Islet precursor cell (in vitro differentiated cells): ENCODE data around the gene B4GALT2.
A peak's percentile ranks its signal among the peaks of the same experiment; 100 is the strongest.

Experiments
- DNase-seq: peaks from one replicate; pipeline ENCODE4 v3.0.0-alpha.2; 2018

The B4GALT2 gene

DNA sequence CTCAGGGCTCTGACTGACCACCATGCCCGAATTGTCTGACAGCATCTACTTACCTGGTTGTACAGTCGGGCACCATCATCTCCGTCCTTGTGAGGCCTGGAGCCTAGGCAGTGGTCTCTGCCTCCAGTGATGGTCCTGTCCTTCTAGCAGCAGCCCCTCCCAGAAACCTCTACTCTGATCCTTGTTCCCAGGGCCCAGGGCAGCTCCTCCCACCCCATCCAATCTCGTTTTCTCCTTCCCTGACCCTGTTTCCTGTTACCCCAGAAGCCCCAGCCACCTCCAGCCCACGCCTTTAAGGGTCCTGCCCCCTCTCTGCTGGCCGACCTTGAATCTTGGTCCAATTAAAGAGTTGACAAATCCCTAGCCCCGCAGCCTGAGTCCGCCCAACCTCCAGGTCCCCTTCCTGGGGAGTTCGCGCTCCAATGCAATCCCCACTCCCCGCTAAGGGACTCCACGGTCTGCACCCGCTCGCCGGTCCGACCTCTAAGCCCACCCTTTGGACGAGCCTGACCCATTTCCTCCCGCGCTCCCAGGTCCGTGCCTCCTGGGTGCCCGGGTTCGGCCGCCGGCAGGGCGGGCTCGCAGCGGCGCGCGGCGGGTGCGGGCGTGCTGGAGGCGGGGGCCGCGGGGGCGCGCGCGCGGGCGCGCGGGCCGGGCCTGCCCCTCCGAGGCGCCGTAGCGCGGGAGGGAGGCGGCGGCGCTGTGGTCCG, at the start of gene B4GALT2:
Gene B4GALT2 (plus strand): TSS at position 660 of the 710 bp plus-strand sequence. CDS start 1,951 bp downstream, outside the sequence.
- DNase-seq = no peak

- no peak for DNase-seq
Measured at GRCh38 chr1:43930168-43930948, 48.7 kb upstream of the B4GALT2 start.

GRCh38 chr1:43930949-43931275, 48.1 kb upstream of the B4GALT2 start:
- DNase-seq = no peak

GRCh38 chr1:43931711-43932660, 47.0 kb upstream of the B4GALT2 start:
- no peak for DNase-seq

DNA sequence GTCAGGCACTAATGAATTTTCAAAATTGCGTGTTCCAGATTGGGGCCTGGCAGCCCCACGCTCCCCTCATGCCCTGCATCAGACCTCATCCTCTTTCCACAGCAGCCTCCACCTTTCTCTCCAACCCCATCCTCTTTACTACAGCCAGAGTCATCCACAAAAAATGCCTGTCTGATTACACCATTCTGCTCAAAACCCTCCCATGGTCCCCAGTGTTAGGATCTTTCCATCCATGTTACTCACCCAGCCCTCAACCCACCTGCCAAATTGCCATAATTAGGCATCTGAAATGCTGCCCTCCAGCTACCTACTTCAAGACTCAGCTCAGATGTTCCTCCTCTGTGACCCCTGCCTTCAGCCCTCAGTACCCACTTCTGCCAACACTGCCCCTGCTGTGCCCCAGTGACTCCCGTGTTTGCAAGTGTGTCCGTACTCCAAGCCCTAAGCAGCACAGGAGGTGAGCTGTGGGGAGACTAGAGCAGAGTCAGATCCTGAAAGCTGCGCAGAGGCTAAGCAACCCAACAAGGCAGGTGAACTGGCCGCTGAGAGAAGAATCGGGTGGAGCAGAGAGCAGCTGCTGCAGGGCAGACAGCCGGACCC, 46.1 kb upstream of the B4GALT2 start:
- DNase-seq = peak; percentile 79

- DNase-seq = peak; percentile 82
Measured at GRCh38 chr1:43933386-43934100, 45.5 kb upstream of the B4GALT2 start, which contains the start of gene ARTN. TSS of gene ARTN (plus strand) at chr1:43933801. CDS start at chr1:43935657, 1,856 bp downstream.

DNA sequence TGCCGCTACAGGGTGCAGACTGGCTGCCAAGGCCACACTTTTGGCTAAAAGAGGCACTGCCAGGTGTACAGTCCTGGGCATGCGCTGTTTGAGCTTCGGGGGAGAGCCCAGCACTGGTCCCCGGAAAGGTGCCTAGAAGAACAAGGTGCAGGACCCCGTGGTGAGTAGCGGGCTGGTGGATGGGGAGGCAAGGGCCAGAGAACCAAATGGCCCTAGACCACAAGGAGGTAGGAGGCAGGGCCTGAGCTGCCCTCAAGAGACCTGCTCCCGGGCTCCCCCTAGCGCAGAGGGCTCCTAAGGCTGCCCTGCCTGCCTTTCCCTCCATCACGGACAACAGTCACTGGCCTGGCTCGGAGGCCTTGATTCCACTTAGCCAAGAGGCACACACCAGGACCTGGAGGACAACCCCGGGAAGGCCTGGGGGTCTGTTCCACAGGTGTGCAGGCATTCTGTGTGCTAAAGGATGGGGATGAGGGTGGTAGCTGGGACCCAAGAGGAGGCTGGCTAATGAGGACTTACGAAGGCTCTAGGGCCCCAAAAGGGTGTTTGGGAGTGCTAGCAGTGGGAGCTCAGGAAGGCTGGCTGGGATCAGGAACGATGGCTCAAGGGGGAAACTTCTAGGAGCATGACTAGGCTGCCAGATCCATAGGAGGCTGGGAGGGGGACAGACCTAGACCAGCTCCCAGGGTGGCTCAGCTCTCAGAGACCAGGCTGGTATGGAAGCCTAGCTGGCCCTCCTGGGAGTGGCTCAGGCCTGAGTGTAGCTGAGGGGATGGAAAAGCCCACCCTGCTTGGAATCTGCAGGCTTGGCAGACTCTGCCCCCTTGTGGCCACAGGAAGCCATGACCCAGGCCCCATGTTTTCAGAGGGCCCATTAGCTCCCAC, 44.7 kb upstream of the B4GALT2 start:
- DNase-seq = peak; percentile 92

DNA sequence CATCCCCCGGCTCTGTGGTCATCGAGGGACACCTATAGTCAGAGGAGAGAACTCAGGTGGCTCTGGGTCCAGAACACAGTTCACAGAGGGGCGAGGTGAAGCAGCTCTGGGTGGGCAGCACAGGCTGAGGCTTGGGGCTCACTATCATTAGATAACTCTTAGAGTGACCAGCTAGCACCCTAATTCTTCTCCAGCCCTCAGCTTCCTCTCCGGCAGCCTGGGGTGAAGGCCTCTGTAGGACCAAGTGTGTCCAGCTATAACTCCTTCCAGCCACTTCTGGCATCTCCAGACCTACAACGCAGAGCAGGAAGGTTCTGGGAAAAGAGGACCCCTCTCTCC, 44.1 kb upstream of the B4GALT2 start:
- no peak for DNase-seq

DNA sequence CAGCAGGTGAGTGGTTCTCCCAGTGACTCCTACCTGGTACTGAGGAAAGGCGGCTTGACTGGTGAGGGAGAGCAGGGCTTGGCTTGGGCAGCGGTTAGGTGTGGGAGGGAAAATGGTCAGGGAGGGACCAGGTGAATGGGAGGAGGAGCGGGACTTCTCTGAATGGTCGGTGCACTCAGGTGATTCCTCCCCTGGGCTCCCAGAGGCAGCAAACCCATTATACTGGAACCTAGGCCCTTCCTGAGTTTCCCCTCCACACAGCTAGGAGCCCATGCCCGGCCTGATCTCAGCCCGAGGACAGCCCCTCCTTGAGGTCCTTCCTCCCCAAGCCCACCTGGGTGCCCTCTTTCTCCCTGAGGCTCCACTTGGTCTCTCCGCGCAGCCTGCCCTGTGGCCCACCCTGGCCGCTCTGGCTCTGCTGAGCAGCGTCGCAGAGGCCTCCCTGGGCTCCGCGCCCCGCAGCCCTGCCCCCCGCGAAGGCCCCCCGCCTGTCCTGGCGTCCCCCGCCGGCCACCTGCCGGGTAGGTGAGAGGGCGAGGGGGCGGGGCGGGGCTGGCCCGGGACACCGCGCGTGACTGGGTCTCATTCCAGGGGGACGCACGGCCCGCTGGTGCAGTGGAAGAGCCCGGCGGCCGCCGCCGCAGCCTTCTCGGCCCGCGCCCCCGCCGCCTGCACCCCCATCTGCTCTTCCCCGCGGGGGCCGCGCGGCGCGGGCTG, 43.1 kb upstream of the B4GALT2 start:
- DNase-seq = peak; percentile 82

DNA sequence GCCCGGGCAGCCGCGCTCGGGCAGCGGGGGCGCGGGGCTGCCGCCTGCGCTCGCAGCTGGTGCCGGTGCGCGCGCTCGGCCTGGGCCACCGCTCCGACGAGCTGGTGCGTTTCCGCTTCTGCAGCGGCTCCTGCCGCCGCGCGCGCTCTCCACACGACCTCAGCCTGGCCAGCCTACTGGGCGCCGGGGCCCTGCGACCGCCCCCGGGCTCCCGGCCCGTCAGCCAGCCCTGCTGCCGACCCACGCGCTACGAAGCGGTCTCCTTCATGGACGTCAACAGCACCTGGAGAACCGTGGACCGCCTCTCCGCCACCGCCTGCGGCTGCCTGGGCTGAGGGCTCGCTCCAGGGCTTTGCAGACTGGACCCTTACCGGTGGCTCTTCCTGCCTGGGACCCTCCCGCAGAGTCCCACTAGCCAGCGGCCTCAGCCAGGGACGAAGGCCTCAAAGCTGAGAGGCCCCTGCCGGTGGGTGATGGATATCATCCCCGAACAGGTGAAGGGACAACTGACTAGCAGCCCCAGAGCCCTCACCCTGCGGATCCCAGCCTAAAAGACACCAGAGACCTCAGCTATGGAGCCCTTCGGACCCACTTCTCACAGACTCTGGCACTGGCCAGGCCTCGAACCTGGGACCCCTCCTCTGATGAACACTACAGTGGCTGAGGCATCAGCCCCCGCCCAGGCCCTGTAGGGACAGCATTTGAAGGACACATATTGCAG, 42.4 kb upstream of the B4GALT2 start:
- peak; percentile 76 for DNase-seq

- no peak for DNase-seq
Measured at GRCh38 chr1:43937179-43937865, 41.7 kb upstream of the B4GALT2 start.

DNA sequence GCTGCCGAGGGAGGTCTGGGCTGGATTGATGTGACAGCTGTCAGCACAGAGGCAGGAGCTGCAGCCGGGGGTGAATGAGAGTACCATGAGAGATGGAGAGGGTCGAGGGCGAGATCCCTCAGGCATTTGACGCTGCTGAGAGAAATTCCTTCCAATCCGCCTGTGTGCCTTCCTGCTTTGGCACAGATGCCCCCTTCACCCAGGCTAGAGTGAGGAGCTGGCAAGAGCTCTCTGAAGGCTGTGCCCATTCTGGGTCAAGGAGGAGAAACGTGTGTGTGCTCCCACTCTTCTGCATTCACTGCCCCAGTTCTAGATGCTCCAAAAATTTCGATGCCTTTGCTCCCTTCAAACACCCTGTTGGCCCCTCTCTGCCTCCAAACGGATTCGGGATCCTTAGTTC, 40.6 kb upstream of the B4GALT2 start:
- DNase-seq = no peak

DNA sequence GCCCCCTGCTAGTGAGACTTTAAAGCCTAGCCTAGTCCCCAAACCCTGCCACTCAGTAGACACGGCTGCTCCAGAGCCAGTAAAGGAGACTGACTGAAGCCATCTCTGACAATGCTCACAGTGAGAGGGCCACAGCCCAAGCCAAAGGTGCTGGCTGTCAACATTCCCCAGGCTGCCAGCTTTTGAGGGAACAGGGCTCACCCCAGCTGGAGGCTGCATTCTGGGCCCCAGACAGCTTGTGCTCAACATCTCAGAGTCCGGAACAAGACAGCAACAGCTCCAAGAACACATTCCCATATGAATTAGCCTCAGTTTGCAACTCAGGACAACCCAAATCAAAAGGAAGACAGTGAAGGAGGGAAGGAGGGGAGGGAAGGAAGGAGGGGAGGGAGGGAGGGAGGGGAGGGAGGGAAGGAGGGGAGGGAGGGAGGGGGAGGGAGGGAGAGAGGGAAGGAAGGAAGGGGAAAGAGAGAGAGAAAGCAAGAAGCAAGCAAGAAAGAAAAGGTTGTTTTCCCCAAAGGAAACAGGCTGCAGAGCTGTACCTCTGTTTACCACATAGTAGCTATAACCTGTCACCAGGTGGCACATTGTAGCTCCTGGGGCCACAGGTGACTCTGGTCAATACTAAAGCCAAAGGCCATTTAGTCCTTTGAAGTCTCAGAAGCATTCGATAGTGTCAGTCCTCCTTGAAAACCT, 40.0 kb upstream of the B4GALT2 start:
- DNase-seq = no peak

- no peak for DNase-seq
Measured at GRCh38 chr1:43942411-43942810, 36.6 kb upstream of the B4GALT2 start.

DNA sequence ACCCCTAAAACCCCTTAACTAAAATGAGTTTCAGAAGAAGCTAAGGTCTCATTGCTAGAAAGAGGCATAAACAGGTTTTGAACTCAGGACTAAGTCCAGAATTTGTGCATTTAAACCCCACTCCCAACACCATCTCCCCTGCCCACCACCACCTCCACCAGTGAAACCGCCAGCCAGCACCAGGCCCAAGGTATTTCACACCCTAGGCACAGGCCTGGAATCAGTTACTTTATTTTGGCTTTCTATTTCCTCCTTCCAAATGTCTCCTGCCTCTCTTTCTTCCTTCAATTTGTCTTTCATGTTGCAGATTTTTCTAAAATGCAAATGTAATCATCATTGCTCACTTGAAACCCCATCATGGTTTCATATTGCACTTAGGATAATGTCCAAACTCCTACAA, 34.1 kb upstream of the B4GALT2 start:
- DNase-seq = no peak

DNA sequence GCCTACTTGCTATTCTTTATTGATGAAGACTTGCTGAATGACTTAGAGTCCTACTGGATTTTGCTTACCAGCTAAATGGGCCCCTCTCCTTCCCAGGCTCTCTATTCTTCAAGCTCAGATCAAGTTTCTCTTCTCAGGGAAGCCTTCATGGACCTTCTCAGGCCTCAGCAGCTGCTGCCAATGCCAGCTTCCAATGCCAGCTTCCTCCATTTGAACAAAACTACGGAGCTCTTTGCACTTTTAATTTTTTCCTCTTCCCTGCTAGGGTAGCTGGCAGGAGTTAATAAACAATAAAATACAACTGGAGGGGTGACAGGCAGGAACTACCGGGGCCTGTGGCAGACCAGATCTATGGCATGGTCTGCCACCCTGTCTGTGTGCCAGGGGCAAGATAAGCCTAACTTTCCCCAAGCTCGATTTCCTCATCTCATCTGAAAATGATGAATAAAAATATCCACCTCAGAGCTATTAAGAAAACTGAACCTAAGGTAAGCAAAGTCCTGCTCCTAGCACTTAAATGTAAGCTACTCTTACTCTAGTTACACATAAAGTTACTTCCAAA, 33.3 kb upstream of the B4GALT2 start:
- DNase-seq = no peak

DNA sequence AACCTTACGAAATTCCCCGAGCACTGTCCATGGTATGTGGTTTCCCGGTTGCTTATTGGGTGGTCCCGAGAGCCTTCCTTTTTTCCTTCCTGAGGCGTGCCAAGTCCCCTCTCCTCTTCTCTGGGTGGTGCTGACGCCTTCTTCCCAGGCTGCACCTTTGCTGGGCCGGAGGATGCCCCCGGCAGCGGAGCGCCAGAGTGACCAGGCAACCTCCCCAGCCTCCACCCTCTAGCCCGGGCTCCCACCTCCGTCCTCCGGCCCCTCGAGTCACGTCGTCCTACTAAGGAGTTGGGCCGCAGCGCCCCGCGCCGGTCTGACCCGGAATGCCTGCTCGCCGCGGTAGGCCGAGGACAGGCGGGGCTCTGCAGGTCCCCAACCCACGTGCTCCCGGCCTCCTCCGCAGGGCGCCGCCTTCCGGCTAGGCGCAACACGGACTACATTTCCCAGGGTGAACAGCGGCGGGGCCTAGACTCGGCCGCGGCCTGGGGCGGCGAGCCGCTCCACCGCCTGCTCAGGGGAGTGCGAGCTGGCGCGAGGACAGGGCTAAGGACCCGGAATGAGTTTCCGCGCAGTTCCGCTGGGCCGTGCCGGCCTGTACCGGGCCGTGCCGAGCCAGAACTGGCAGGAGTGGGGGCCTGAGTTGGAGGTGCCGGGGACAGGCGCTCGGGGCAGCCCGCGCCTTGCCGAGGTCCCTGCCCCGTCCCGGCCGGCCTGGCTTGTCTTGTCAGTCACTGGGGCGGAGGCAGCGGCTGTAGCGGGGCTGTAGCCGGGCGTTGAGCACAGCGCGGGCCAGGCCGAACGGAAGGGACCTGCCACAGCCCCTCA, 32.6 kb upstream of the B4GALT2 start, which contains the start of gene IPO13:
Gene IPO13 (plus strand): TSS at position 715 of the 825 bp plus-strand sequence. CDS start 651 bp downstream, outside the sequence.
- peak; percentile 99 for DNase-seq
